ENCODE results near the gene SGPL1.

The SGPL1 gene

GRCh38 chr10:70872291-70872690 lies 56.5 kb downstream of the SGPL1 start:
- H3K4me1 ChIP-seq (ENCODE audit: insufficient read depth, low read length) = peaks cover 7% of the 10 kb centered on the region
- peaks cover 83% of the 10 kb centered on the region for H3K36me3 ChIP-seq (ENCODE audit: insufficient read depth, low read length)
- H3K9ac ChIP-seq (ENCODE audit: low read depth, low read length) = no peak overlapping the region
- H3K4me3 ChIP-seq (ENCODE audit: low read length) = no peak overlapping the region
- no peaks in the 10 kb centered on the region for H3K27me3 ChIP-seq (ENCODE audit: insufficient read depth, low read length)
- WGBS = 97% methylated on average over 7 of the region's 7 CpGs
- no peak overlapping the region for H3K27ac ChIP-seq (ENCODE audit: low read depth, low read length)
- no peaks in the 10 kb centered on the region for H3K9me3 ChIP-seq (ENCODE audit: insufficient read depth, low read depth, low read length)

- Histone ChIP-seq H3K27ac (ENCODE audit: low read depth, low read length) (no peak overlapping the region), H3K27me3 (ENCODE audit: insufficient read depth, low read length) (no peaks in the 10 kb centered on the region), H3K36me3 (ENCODE audit: insufficient read depth, low read length) (peaks cover 93% of the 10 kb centered on the region), H3K4me1 (ENCODE audit: insufficient read depth, low read length) (peaks cover 9% of the 10 kb centered on the region), H3K9ac (ENCODE audit: low read depth, low read length) (no peak overlapping the region), H3K4me3 (ENCODE audit: low read length) (no peak overlapping the region), H3K9me3 (ENCODE audit: insufficient read depth, low read depth, low read length) (no peaks in the 10 kb centered on the region)
- WGBS = 85% methylated on average over 7 of the region's 7 CpGs
These were observed 58.3 kb downstream of the SGPL1 start for GRCh38 chr10:70874061-70874460.

- H3K4me3 ChIP-seq (ENCODE audit: low read length) = no peak overlapping the region
- no peak overlapping the region for H3K9ac ChIP-seq (ENCODE audit: low read depth, low read length)
- H3K36me3 ChIP-seq (ENCODE audit: insufficient read depth, low read length) = peaks cover 75% of the 10 kb centered on the region
- H3K9me3 ChIP-seq (ENCODE audit: insufficient read depth, low read depth, low read length) = no peaks in the 10 kb centered on the region
- WGBS = 81% methylated on average over 1 of the region's 1 CpG
- peaks cover 9% of the 10 kb centered on the region for H3K4me1 ChIP-seq (ENCODE audit: insufficient read depth, low read length)
- H3K27me3 ChIP-seq (ENCODE audit: insufficient read depth, low read length) = no peaks in the 10 kb centered on the region
- no peak overlapping the region for H3K27ac ChIP-seq (ENCODE audit: low read depth, low read length)
These were observed 63.5 kb downstream of the SGPL1 start for GRCh38 chr10:70879207-70879606.

GRCh38 chr10:70880077-70880534 lies 64.4 kb downstream of the SGPL1 start:
- Histone ChIP-seq H3K4me1 (ENCODE audit: insufficient read depth, low read length) (peaks cover 9% of the 10 kb centered on the region), H3K4me3 (ENCODE audit: low read length) (no peak overlapping the region), H3K36me3 (ENCODE audit: insufficient read depth, low read length) (peaks cover 76% of the 10 kb centered on the region), H3K9me3 (ENCODE audit: insufficient read depth, low read depth, low read length) (no peaks in the 10 kb centered on the region), H3K27ac (ENCODE audit: low read depth, low read length) (no peak overlapping the region), H3K27me3 (ENCODE audit: insufficient read depth, low read length) (no peaks in the 10 kb centered on the region), H3K9ac (ENCODE audit: low read depth, low read length) (no peak overlapping the region)
- WGBS = 44% methylated on average over 4 of the region's 4 CpGs

GRCh38 chr10:70884741-70885140 lies 69.0 kb downstream of the SGPL1 start:
- Histone ChIP-seq H3K9me3 (ENCODE audit: insufficient read depth, low read depth, low read length) (no peaks in the 10 kb centered on the region), H3K27ac (ENCODE audit: low read depth, low read length) (no peak overlapping the region), H3K27me3 (ENCODE audit: insufficient read depth, low read length) (no peaks in the 10 kb centered on the region), H3K4me1 (ENCODE audit: insufficient read depth, low read length) (peaks cover 13% of the 10 kb centered on the region), H3K9ac (ENCODE audit: low read depth, low read length) (no peak overlapping the region), H3K36me3 (ENCODE audit: insufficient read depth, low read length) (peaks cover 45% of the 10 kb centered on the region), H3K4me3 (ENCODE audit: low read length) (no peak overlapping the region)
- 100% methylated on average over 1 of the region's 1 CpG for WGBS

GRCh38 chr10:70885481-70885880 lies 69.7 kb downstream of the SGPL1 start:
- Histone ChIP-seq H3K9me3 (ENCODE audit: insufficient read depth, low read depth, low read length) (no peaks in the 10 kb centered on the region), H3K36me3 (ENCODE audit: insufficient read depth, low read length) (peaks cover 43% of the 10 kb centered on the region), H3K4me1 (ENCODE audit: insufficient read depth, low read length) (peaks cover 13% of the 10 kb centered on the region), H3K9ac (ENCODE audit: low read depth, low read length) (no peak overlapping the region), H3K27ac (ENCODE audit: low read depth, low read length) (no peak overlapping the region), H3K27me3 (ENCODE audit: insufficient read depth, low read length) (no peaks in the 10 kb centered on the region), H3K4me3 (ENCODE audit: low read length) (no peak overlapping the region)
- 100% methylated on average over 4 of the region's 4 CpGs for WGBS

- Histone ChIP-seq H3K27ac (ENCODE audit: low read depth, low read length) (no peak overlapping the region), H3K9ac (ENCODE audit: low read depth, low read length) (no peak overlapping the region)
- 94% methylated on average over 18 of the region's 18 CpGs for WGBS
These were observed 70.5 kb downstream of the SGPL1 start for GRCh38 chr10:70885931-70886903.

GRCh38 chr10:70886921-70887665 lies 71.3 kb downstream of the SGPL1 start:
- Histone ChIP-seq H3K4me1 (ENCODE audit: insufficient read depth, low read length) (peaks cover 13% of the 10 kb centered on the region), H3K4me3 (ENCODE audit: low read length) (peak overlapping the region; percentile 95), H3K27me3 (ENCODE audit: insufficient read depth, low read length) (no peaks in the 10 kb centered on the region), H3K36me3 (ENCODE audit: insufficient read depth, low read length) (peaks cover 33% of the 10 kb centered on the region), H3K27ac (ENCODE audit: low read depth, low read length) (0 out of 2 replicates have a peak overlapping the region, but pooled peaks have one; percentile 40), H3K9me3 (ENCODE audit: insufficient read depth, low read depth, low read length) (no peaks in the 10 kb centered on the region), H3K9ac (ENCODE audit: low read depth, low read length) (peak overlapping the region; percentile 80; the same call in 1 of the 2 replicates)
- WGBS = 50% methylated on average over 12 of the region's 12 CpGs

More at GRCh38 chr10:70885931-70886903, 70.5 kb downstream of the SGPL1 start:
- Histone ChIP-seq H3K27me3 (ENCODE audit: insufficient read depth, low read length) (no peaks in the 10 kb centered on the region), H3K4me3 (ENCODE audit: low read length) (no peak overlapping the region), H3K4me1 (ENCODE audit: insufficient read depth, low read length) (peaks cover 13% of the 10 kb centered on the region), H3K9me3 (ENCODE audit: insufficient read depth, low read depth, low read length) (no peaks in the 10 kb centered on the region), H3K36me3 (ENCODE audit: insufficient read depth, low read length) (peaks cover 38% of the 10 kb centered on the region)

- Histone ChIP-seq H3K9me3 (ENCODE audit: insufficient read depth, low read depth, low read length) (no peaks in the 10 kb centered on the region), H3K36me3 (ENCODE audit: insufficient read depth, low read length) (peaks cover 26% of the 10 kb centered on the region), H3K27me3 (ENCODE audit: insufficient read depth, low read length) (no peaks in the 10 kb centered on the region), H3K27ac (ENCODE audit: low read depth, low read length) (peak within 1 kb of the TSS; percentile 67), H3K4me3 (ENCODE audit: low read length) (peak within 1 kb of the TSS; percentile 95), H3K9ac (ENCODE audit: low read depth, low read length) (peak within 1 kb of the TSS; percentile 80), H3K4me1 (ENCODE audit: insufficient read depth, low read length) (peaks cover 19% of the 10 kb centered on the region)
- under 1% methylated on average over 83 of the region's 85 CpGs for WGBS
These were observed 72.4 kb downstream of the SGPL1 start, which contains the start of gene PCBD1 for GRCh38 chr10:70887804-70888800. PCBD1 (minus strand) TSS chr10:70888565; CDS start chr10:70888533, 32 bp downstream.

GRCh38 chr10:70889291-70889690 lies 73.5 kb downstream of the SGPL1 start:
- Histone ChIP-seq H3K4me3 (ENCODE audit: low read length) (no peak overlapping the region), H3K4me1 (ENCODE audit: insufficient read depth, low read length) (peaks cover 19% of the 10 kb centered on the region), H3K9ac (ENCODE audit: low read depth, low read length) (no peak overlapping the region), H3K9me3 (ENCODE audit: insufficient read depth, low read depth, low read length) (no peaks in the 10 kb centered on the region), H3K27me3 (ENCODE audit: insufficient read depth, low read length) (no peaks in the 10 kb centered on the region), H3K27ac (ENCODE audit: low read depth, low read length) (no peak overlapping the region), H3K36me3 (ENCODE audit: insufficient read depth, low read length) (peaks cover 16% of the 10 kb centered on the region)
- 97% methylated on average over 3 of the region's 3 CpGs for WGBS

Measured in HUES64 (cell line).